ENCODE results near the gene MGMT. TPM values are rescaled to one million over a fixed set of nuclear protein-coding genes. Genes with fewer than 3 reads are reported as not detected.

Gene MGMT
- total and polyA plus RNA-seq, 2 donors (not counting 3 experiments of a cell fraction or from before 2014, with no cell fraction given): 15.0 to 15.2 TPM

DNA sequence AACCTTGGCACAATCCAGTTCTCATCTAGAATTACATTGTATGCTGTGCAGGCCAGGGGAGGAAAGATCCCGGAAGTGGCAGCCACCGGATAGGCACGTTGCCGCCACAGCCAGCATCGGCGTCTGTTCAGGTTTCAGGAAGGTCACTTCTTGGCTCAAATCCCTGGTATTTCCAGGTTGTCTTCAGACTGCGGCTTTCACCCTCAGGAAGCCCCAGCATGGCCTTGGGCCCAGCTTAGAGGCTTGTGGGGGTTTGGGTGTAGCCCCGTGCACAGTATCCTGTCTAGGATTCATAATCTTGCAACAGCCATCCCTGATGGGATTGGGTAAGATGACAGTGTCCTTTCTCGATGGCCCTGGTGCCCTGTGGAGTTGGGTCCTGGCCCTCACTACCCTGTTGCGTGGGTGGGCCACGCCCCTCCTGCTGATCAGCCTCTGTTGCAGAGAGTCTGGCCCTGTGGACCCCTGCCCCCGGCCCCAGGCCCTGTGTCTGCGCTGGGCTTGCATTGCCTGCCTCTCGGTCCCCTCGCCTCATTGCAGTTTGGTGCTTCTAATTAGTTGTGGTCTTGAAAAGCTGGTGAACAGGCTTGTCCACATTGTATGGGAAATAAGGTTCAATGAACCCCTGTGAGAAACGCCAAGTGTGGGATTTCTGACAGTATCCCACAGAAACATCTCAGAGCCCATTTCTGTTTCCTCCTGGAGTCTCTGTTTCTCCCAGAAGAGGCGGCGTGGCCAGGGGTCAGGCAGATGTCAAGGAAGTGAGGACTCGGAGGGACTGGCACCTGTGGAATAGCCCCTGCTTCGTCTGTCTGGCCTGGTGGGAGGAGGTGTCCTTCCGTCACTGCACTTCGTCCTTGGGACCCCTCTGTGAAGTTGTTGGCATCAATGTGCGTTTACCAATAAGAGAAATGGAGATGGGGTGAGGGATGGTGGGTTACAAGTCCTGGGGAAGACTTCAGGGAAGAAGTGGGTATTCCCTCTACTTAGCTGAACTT lies 77.5 kb downstream of the MGMT start:
- no peaks in the 10 kb centered on the region for H3K79me2 ChIP-seq (ENCODE audit: control insufficient read depth, insufficient read depth, low read length)
- H3K4me1 ChIP-seq (ENCODE audit: control insufficient read depth, extremely low read depth, insufficient read depth, low read length): no peaks in the 10 kb centered on the region
- no peak overlapping the region for H3K4me3 ChIP-seq (replicated peaks in 1 of 3; ENCODE audit: insufficient read depth in 1 of 3, low read depth in 1 of 3, low read length in 3 of 3)
- H3K36me3 ChIP-seq (ENCODE audit: control insufficient read depth in 2 of 2, extremely low read depth in 1 of 2, insufficient read depth in 2 of 2, low read length in 2 of 2): no peaks in the 10 kb centered on the region
- no peaks in the 10 kb centered on the region for H4K20me1 ChIP-seq (replicated peaks; ENCODE audit: control insufficient read depth, extremely low read depth, insufficient read depth, low read length)
- intact Hi-C loops (cut with micrococcal nuclease) (loop anchor here (10.0 kb wide), 1 partner anchor 510 kb away; no protein-coding TSS in a partner anchor), dilution Hi-C loops (cut with MboI; ENCODE audit: extremely low pct_ligation_motif_present, low sequenced_read_pairs) (no loop called here)
- ChIA-PET CTCF (no interaction called here), POLR2A (no interaction called here)
- no peaks in the 10 kb centered on the region for H3K9me3 ChIP-seq (replicated peaks; ENCODE audit: control insufficient read depth, insufficient read depth, low read length)
- H3K9me1 ChIP-seq (replicated peaks; ENCODE audit: control insufficient read depth, extremely low read depth, insufficient read depth, low read length): no peaks in the 10 kb centered on the region
- H3K4me2 ChIP-seq (ENCODE audit: insufficient read depth, low read length): no peak overlapping the region
- H2AFZ ChIP-seq (ENCODE audit: low read depth, low read length): no peak overlapping the region
- H3K9ac ChIP-seq (replicated peaks; ENCODE audit: extremely low read depth, insufficient read depth, low read length): no peak overlapping the region
- TF ChIP-seq, protein P1, sequence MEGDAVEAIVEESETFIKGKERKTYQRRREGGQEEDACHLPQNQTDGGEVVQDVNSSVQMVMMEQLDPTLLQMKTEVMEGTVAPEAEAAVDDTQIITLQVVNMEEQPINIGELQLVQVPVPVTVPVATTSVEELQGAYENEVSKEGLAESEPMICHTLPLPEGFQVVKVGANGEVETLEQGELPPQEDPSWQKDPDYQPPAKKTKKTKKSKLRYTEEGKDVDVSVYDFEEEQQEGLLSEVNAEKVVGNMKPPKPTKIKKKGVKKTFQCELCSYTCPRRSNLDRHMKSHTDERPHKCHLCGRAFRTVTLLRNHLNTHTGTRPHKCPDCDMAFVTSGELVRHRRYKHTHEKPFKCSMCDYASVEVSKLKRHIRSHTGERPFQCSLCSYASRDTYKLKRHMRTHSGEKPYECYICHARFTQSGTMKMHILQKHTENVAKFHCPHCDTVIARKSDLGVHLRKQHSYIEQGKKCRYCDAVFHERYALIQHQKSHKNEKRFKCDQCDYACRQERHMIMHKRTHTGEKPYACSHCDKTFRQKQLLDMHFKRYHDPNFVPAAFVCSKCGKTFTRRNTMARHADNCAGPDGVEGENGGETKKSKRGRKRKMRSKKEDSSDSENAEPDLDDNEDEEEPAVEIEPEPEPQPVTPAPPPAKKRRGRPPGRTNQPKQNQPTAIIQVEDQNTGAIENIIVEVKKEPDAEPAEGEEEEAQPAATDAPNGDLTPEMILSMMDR (IDR thresholded peaks at IDR 0.05; ENCODE audit: extremely low read depth in 1 of 2, insufficient read depth in 1 of 2, low read depth in 1 of 2, low read length in 2 of 2): no peak
- TF ChIP-seq POLR2AphosphoS5 (IDR thresholded peaks at IDR 0.05; ENCODE audit: insufficient read depth, low read depth, low read length): no peak
- TF ChIP-seq MYC (IDR thresholded peaks at IDR 0.05; ENCODE audit: low read depth, low read length): no peak
- no peak for TF ChIP-seq GATA2 (IDR thresholded peaks at IDR 0.05; ENCODE audit: insufficient read depth, insufficient read length, low read depth, low read length)
- TF ChIP-seq, protein P2, sequence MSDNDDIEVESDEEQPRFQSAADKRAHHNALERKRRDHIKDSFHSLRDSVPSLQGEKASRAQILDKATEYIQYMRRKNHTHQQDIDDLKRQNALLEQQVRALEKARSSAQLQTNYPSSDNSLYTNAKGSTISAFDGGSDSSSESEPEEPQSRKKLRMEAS (IDR thresholded peaks at IDR 0.05; ENCODE audit: insufficient read depth, insufficient read length): no peak
- no peak for TF ChIP-seq EZH2 (IDR thresholded peaks at IDR 0.05; ENCODE audit: borderline replicate concordance, low read depth, low read length, severe bottlenecking)
- no peak for TF ChIP-seq FOS (IDR thresholded peaks at IDR 0.05; ENCODE audit: borderline replicate concordance, insufficient read depth, low read length)
- no peak for TF ChIP-seq JUN (IDR thresholded peaks at IDR 0.05; ENCODE audit: borderline replicate concordance, insufficient read depth, insufficient read length, low read depth)
- TF ChIP-seq POLR2A (IDR thresholded peaks at IDR 0.05; ENCODE audit: low read depth, low read length): no peak
- no peaks in the 10 kb centered on the region for H3K27me3 ChIP-seq (ENCODE audit: control insufficient read depth in 2 of 2, insufficient read depth in 2 of 2, low read length in 2 of 2)
- no peak overlapping the region for H3K27ac ChIP-seq (ENCODE audit: insufficient read depth, low read depth, low read length)
- FAIRE-seq: no peak
- no peak for DNase-seq (ENCODE audit: low read depth, low spot score)
- BruUV-seq (replicated peaks): no TSS peak
